SK-N-SH treated with all-trans-retinoic acid at 6 μM for 48 hours (cell line): ENCODE data around the gene CISD3.

Experiments used
- ATAC-seq: fragments of 200-7000 bp; cut with Tn5 transposase; 3 replicates; pipeline ENCODE4 v1.9.1; 2020; ENCODE audit warnings: mild to moderate bottlenecking, moderate library complexity
- ARNTL ChIP-seq: fragments of 450-650 bp; formaldehyde crosslinking; IDR thresholded peaks from 2 replicates; pipeline ENCODE4 v1.5.0; 2020; ENCODE audit warnings: low read depth, mild to moderate bottlenecking, moderate library complexity, borderline replicate concordance
- BACH2 ChIP-seq: fragments of 250-450 bp; sonication (Bioruptor Pico); IDR thresholded peaks from 2 replicates; pipeline ENCODE4 v1.9.0; 2021; ENCODE audit warnings: mild to moderate bottlenecking, borderline replicate concordance
- CSDC2 ChIP-seq: fragments of 250-450 bp; sonication (Bioruptor Pico); IDR thresholded peaks from 2 replicates; pipeline ENCODE4 v1.5.0; 2020; ENCODE audit warnings: mild to moderate bottlenecking, moderate library complexity
- CSRNP3 ChIP-seq: fragments of 250-450 bp; sonication (Bioruptor Pico); IDR thresholded peaks from 2 replicates; pipeline ENCODE4 v1.5.1; 2021; ENCODE audit warnings: mild to moderate bottlenecking, moderate library complexity
- ESRRG ChIP-seq: fragments of 250-450 bp; sonication (Bioruptor Pico); IDR thresholded peaks from 2 replicates; pipeline ENCODE4 v1.6.1; 2021; ENCODE audit warnings: mild to moderate bottlenecking
- GLIS3 ChIP-seq: fragments of 250-450 bp; sonication (Bioruptor Pico); IDR thresholded peaks from 2 replicates; pipeline ENCODE4 v1.5.0; 2020; ENCODE audit warnings: mild to moderate bottlenecking, moderate library complexity
- OSR1 ChIP-seq: fragments of 250-450 bp; sonication (Bioruptor Pico); IDR thresholded peaks from 2 replicates; pipeline ENCODE4 v1.8.0; 2022; ENCODE audit warnings: moderate library complexity, mild to moderate bottlenecking, inconsistent platforms
- PATZ1 ChIP-seq: fragments of 250-450 bp; sonication (Bioruptor Pico); IDR thresholded peaks from 2 replicates; pipeline ENCODE4 v1.8.0; 2020; ENCODE audit warnings: mild to moderate bottlenecking, moderate library complexity, borderline replicate concordance
- PPARA ChIP-seq: fragments of 250-450 bp; sonication (Bioruptor Pico); IDR thresholded peaks from 2 replicates; pipeline ENCODE4 v1.5.0; 2020; ENCODE audit warnings: mild to moderate bottlenecking, borderline replicate concordance
- SNAI2 ChIP-seq: fragments of 250-450 bp; sonication (Bioruptor Pico); IDR thresholded peaks from 2 replicates; pipeline ENCODE4 v1.5.0; 2020; ENCODE audit warnings: mild to moderate bottlenecking, moderate library complexity
- TSHZ2 ChIP-seq: fragments of 250-450 bp; sonication (Bioruptor Pico); IDR thresholded peaks from 2 replicates; pipeline ENCODE4 v1.5.0; 2020; ENCODE audit warnings: mild to moderate bottlenecking, moderate library complexity
- ZC3H10 ChIP-seq: fragments of 250-450 bp; sonication (Bioruptor Pico); IDR thresholded peaks from 2 replicates; pipeline ENCODE4 v1.5.1; 2021; ENCODE audit warnings: mild to moderate bottlenecking, moderate library complexity
- ZFP3 ChIP-seq: fragments of 250-450 bp; sonication (Bioruptor Pico); IDR thresholded peaks from 2 replicates; pipeline ENCODE4 v1.5.0; 2020; ENCODE audit warnings: mild to moderate bottlenecking, moderate library complexity
- ZFP30 ChIP-seq: fragments of 450-650 bp; formaldehyde crosslinking; IDR thresholded peaks from 2 replicates; pipeline ENCODE4 v1.5.0; 2022; ENCODE audit warnings: mild to moderate bottlenecking, moderate library complexity
- ZNF70 ChIP-seq: fragments of 450-650 bp; formaldehyde crosslinking; IDR thresholded peaks from 2 replicates; pipeline ENCODE4 v1.5.0; 2020; ENCODE audit warnings: mild to moderate bottlenecking, moderate library complexity
- ZNF8 ChIP-seq: fragments of 450-650 bp; formaldehyde crosslinking; IDR thresholded peaks from 2 replicates; pipeline ENCODE4 v1.5.0; 2020; ENCODE audit warnings: mild to moderate bottlenecking, moderate library complexity
- TF ChIP-seq, protein P1 (sequence below): fragments of 250-450 bp; sonication (Bioruptor Pico); IDR thresholded peaks from 2 replicates; pipeline ENCODE4 v1.5.1; 2020; ENCODE audit warnings: low read depth, mild to moderate bottlenecking, moderate library complexity
- TF ChIP-seq, protein P2 (sequence below): fragments of 250-450 bp; sonication (Bioruptor Pico); IDR thresholded peaks from 2 replicates; pipeline ENCODE4 v1.8.0; 2021; ENCODE audit warnings: low read depth, mild to moderate bottlenecking, moderate library complexity, borderline replicate concordance

CISD3 gene

DNA sequence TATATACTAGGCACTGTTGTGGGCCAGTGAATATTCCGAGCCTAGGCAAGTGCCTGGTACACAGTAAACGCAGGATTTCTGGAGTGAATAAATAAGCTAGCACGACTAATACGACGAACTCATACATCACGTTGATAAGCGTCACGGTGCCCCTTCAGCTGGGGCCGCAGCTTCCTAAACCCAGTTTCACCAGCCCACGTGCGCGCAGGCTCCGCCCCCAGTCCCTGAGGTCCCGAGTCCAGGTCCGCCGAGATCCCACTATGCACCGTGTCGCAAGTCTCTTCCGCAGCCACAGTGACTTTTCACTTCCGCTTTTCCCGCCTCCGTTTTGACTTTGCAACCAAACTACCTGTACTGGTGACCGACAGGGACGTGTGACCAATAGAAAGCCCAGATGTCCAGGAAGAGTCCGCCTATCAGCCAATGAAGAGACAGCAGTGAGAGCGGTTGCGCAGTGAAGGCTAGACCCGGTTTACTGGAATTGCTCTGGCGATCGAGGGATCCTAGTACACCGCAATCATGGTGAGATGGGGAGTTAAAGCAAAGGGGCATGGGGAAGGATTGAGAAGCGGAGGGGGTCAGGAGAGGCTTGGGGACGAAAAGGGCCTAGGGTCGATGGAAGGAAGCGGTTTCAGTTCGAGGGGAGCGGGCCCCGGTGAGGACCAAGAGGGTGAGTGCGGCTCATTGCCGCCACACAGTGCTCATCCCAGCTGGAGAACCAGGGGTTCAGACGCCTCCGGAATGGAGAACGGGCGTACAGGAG lies 22.3 kb downstream of the CISD3 start, which contains the start of gene PSMB3:
TSS of gene PSMB3 (plus strand) at position 434 of the 763 bp plus-strand sequence. CDS start at position 520, 86 bp downstream.
- ATAC-seq, result peak; percentile 84
- TF ChIP-seq, protein P1, sequence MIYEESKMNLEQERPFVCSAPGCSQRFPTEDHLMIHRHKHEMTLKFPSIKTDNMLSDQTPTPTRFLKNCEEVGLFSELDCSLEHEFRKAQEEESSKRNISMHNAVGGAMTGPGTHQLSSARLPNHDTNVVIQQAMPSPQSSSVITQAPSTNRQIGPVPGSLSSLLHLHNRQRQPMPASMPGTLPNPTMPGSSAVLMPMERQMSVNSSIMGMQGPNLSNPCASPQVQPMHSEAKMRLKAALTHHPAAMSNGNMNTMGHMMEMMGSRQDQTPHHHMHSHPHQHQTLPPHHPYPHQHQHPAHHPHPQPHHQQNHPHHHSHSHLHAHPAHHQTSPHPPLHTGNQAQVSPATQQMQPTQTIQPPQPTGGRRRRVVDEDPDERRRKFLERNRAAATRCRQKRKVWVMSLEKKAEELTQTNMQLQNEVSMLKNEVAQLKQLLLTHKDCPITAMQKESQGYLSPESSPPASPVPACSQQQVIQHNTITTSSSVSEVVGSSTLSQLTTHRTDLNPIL (CRISPR knock-in tag), result no peak
- TF ChIP-seq ZFP3 (CRISPR knock-in tag), result 0 out of 2 replicates have a peak, but pooled peaks have one; percentile 14

GRCh38 chr17:38753071-38753506 lies 22.9 kb downstream of the CISD3 start:
- TF ChIP-seq CSRNP3 (CRISPR knock-in tag) (no peak), ESRRG (CRISPR knock-in tag) (no peak), OSR1 (CRISPR knock-in tag) (no peak), ZFP30 (CRISPR knock-in tag) (no peak), ZC3H10 (CRISPR knock-in tag) (no peak), ZNF70 (no peak), ZNF8 (CRISPR knock-in tag) (no peak), ARNTL (CRISPR knock-in tag) (no peak), PATZ1 (no peak), GLIS3 (CRISPR knock-in tag) (no peak), TSHZ2 (CRISPR knock-in tag) (no peak), PPARA (no peak)
- TF ChIP-seq, protein P1 (CRISPR knock-in tag), result no peak
- TF ChIP-seq, protein P2, sequence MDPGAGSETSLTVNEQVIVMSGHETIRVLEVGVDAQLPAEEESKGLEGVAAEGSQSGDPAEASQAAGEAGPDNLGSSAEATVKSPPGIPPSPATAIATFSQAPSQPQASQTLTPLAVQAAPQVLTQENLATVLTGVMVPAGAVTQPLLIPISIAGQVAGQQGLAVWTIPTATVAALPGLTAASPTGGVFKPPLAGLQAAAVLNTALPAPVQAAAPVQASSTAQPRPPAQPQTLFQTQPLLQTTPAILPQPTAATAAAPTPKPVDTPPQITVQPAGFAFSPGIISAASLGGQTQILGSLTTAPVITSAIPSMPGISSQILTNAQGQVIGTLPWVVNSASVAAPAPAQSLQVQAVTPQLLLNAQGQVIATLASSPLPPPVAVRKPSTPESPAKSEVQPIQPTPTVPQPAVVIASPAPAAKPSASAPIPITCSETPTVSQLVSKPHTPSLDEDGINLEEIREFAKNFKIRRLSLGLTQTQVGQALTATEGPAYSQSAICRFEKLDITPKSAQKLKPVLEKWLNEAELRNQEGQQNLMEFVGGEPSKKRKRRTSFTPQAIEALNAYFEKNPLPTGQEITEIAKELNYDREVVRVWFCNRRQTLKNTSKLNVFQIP (CRISPR knock-in tag), result no peak

DNA sequence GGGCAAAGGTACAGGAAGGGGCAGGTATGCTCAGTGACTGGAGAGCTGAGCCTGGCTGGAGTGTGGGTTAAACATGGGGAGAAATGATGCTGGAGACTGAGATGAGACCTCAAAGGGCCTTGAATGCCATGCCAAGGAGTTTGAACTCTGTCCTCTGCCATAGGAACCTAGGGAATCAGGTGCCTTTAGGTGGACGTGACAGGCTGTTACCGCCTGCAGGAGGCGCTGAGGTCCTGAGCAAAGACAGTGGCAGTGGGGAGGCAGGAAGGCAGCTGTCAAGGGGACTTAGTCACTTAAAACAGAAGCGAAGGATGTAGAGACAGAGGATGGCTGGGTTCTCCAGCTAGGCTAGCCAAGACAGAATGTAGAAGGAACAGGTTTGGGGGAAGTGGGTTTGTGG lies 31.5 kb downstream of the CISD3 start:
- peak; percentile 74 for ATAC-seq
- TF ChIP-seq ARNTL (CRISPR knock-in tag) (no peak), TSHZ2 (CRISPR knock-in tag) (no peak), BACH2 (no peak), SNAI2 (CRISPR knock-in tag) (no peak), CSDC2 (no peak), CSRNP3 (CRISPR knock-in tag) (no peak), ZNF70 (no peak)
- TF ChIP-seq, protein P1 (CRISPR knock-in tag), result no peak

More at GRCh38 chr17:38753071-38753506, 22.9 kb downstream of the CISD3 start:
- ATAC-seq, result no peak
